HCT116 (cell line): ENCODE measurements around the gene RAD23A. TPM values are rescaled to one million over a fixed set of nuclear protein-coding genes. Genes with fewer than 3 reads are reported as not detected.

Source experiments
- ATAC-seq: fragments of 200-7000 bp; cut with Tn5 transposase; 2 replicates; pipeline ENCODE4 v1.9.1; 2020; ENCODE audit warnings: mild to moderate bottlenecking, moderate library complexity
- BruUV-seq: library from RNA; stranded (reverse); fragments of 400-500 nt; replicated peaks from 2 replicates; lab custom pipeline; 2021; lab: Mats Ljungman, UMichigan
- CTCF ChIA-PET: fragments of 300-600 bp; sonication (Branson Sonifier 250); formaldehyde crosslinking; loops from one replicate; lab custom pipeline; 2021; ENCODE audit warnings: antibody characterized with exemption; lab: Charles Lee
- POLR2A ChIA-PET: fragments of 300-600, 350-600 bp; sonication (Branson Sonifier 250); formaldehyde crosslinking; loops from one replicate; lab custom pipeline; 2021; ENCODE audit warnings: antibody characterized with exemption; lab: Charles Lee
- RAD21 ChIA-PET, 2 experiments: fragments of 300-600 bp; sonication (Branson Sonifier 250); formaldehyde crosslinking; loops; one replicate each; lab custom pipeline; 2023; ENCODE audit warnings: low total read pairs in 2 of 2; ENCODE audit not compliant: uncharacterized antibody in 2 of 2, unreplicated experiment in 2 of 2, low non-redundant PET in 1 of 2; lab: Charles Lee
- DNase-seq: peaks from one replicate; pipeline ENCODE4 v3.0.0-alpha.2; 2010; ENCODE audit warnings: low read depth, low spot score
- H2AFZ ChIP-seq: fragments of 200-600 bp; shearing (Covaris generic), sonication (generic); 2 replicates; pipeline ENCODE4 v1.6.1; 2017; ENCODE audit warnings: low read depth, mixed run types, mixed read lengths, antibody characterized with exemption, low read length; ENCODE audit not compliant: poor library complexity, severe bottlenecking
- H3K27ac ChIP-seq: 2 replicates; pipeline ENCODE4 v1.5.1; 2012; ENCODE audit warnings: low read depth, low read length
- H3K27me3 ChIP-seq: fragments of 200-600 bp; sonication (generic); 2 replicates; pipeline ENCODE4 v1.6.1; 2016; ENCODE audit warnings: mixed run types, low read length, mixed read lengths; ENCODE audit not compliant: insufficient read depth
- H3K36me3 ChIP-seq, 2 experiments: fragments of 200-500 bp in 1 of 2; fragments of 200-600 bp in 1 of 2; sonication (Bioruptor generic) in 1 of 2; sonication (generic) in 1 of 2; 2 replicates each; pipeline versions ENCODE4 v1.5.1 to v1.6.1; 2014 to 2016; ENCODE audit warnings: low read length in 2 of 2, inconsistent platforms in 1 of 2, mixed read lengths in 1 of 2, mixed run types in 1 of 2; ENCODE audit not compliant: insufficient read depth in 2 of 2, control insufficient read depth in 1 of 2
- H3K4me1 ChIP-seq, 2 experiments: fragments of 200-600 bp in 1 of 2; sonication (generic) in 1 of 2; 2 replicates each; pipeline versions ENCODE4 v1.5.1 to v1.6.1; 2012 to 2017; ENCODE audit warnings: low read length in 2 of 2, inconsistent platforms in 1 of 2, mild to moderate bottlenecking in 1 of 2, mixed read lengths in 1 of 2, mixed run types in 1 of 2, moderate library complexity in 1 of 2; ENCODE audit not compliant: insufficient read depth in 2 of 2, control insufficient read depth in 1 of 2
- H3K4me2 ChIP-seq: fragments of 200-600 bp; sonication (generic); 2 replicates; pipeline ENCODE4 v1.6.1; 2017; ENCODE audit warnings: mixed run types, low read length, mixed read lengths
- H3K4me3 ChIP-seq, 2 experiments: fragments of 200-600 bp in 1 of 2; sonication (generic) in 1 of 2; replicated peaks in 1 of 2; 2 replicates each; pipeline ENCODE4 v1.5.1; 2011 to 2016; ENCODE audit warnings: low read length in 2 of 2, control low read depth in 1 of 2, low read depth in 1 of 2, mild to moderate bottlenecking in 1 of 2, mixed read lengths in 1 of 2, mixed run types in 1 of 2
- H3K79me2 ChIP-seq: fragments of 200-600 bp; sonication (generic); 2 replicates; pipeline ENCODE4 v1.6.1; 2017; ENCODE audit warnings: mild to moderate bottlenecking, mixed run types, low read length, moderate library complexity, mixed read lengths; ENCODE audit not compliant: insufficient read depth
- H3K9ac ChIP-seq: fragments of 200-600 bp; sonication (generic); 2 replicates; pipeline ENCODE4 v1.6.1; 2016; ENCODE audit warnings: low read length, mixed read lengths
- H3K9me2 ChIP-seq: fragments of 200-600 bp; sonication (generic), shearing (Covaris generic); 2 replicates; pipeline ENCODE4 v1.6.1; 2017; ENCODE audit warnings: mixed run types, mild to moderate bottlenecking, moderate library complexity; ENCODE audit not compliant: insufficient read depth
- H3K9me3 ChIP-seq, 2 experiments: fragments of 200-500 bp in 1 of 2; fragments of 200-600 bp in 1 of 2; sonication (Bioruptor generic) in 1 of 2; sonication (generic) in 1 of 2; 2 replicates each; pipeline ENCODE4 v1.6.1; 2014 to 2017; ENCODE audit warnings: low read length in 2 of 2, mixed read lengths in 2 of 2, inconsistent platforms in 1 of 2, low read depth in 1 of 2, mild to moderate bottlenecking in 1 of 2, mixed run types in 1 of 2, moderate library complexity in 1 of 2; ENCODE audit not compliant: control insufficient read depth in 1 of 2, insufficient read depth in 1 of 2
- H4K20me1 ChIP-seq: fragments of 200-600 bp; sonication (generic), shearing (Covaris generic); 2 replicates; pipeline ENCODE4 v1.6.1; 2017; ENCODE audit warnings: mixed run types, mild to moderate bottlenecking, moderate library complexity; ENCODE audit not compliant: insufficient read depth
- CTCF ChIP-seq, 3 experiments: fragments of 200-600 bp in 1 of 3; sonication (generic) in 1 of 3; IDR thresholded peaks in 2 of 3; conservative IDR thresholded peaks in 1 of 3; 2 replicates each; pipeline ENCODE4 v1.5.1; 2012 to 2017; ENCODE audit warnings: low read depth in 2 of 3, low read length in 2 of 3, antibody characterized with exemption in 1 of 3, borderline replicate concordance in 1 of 3, control low read depth in 1 of 3, mild to moderate bottlenecking in 1 of 3, mixed read lengths in 1 of 3, mixed run types in 1 of 3, moderate library complexity in 1 of 3; ENCODE audit not compliant: insufficient read depth in 1 of 3
- ELF1 ChIP-seq: IDR thresholded peaks from 2 replicates; pipeline ENCODE4 v1.6.1; 2012; ENCODE audit warnings: low read depth, borderline replicate concordance
- EZH2phosphoT487 ChIP-seq: fragments of 200-600 bp; IDR thresholded peaks from 2 replicates; pipeline ENCODE4 v1.6.1; 2018; ENCODE audit warnings: antibody characterized with exemption, borderline replicate concordance
- MAX ChIP-seq: IDR thresholded peaks from 2 replicates; pipeline ENCODE4 v1.6.1; 2012
- POLR2AphosphoS5 ChIP-seq: IDR thresholded peaks from 2 replicates; pipeline ENCODE4 v1.6.1; 2011; ENCODE audit warnings: mild to moderate bottlenecking, low read depth, low read length, moderate library complexity
- REST ChIP-seq: IDR thresholded peaks from 2 replicates; pipeline ENCODE4 v1.6.1; 2012; ENCODE audit warnings: low read depth
- intact Hi-C: fragments of 100-400 bp; cut with micrococcal nuclease; formaldehyde crosslinking; loops from 2 replicates; pipeline ENCODE4 v1.10.0; 2022
- total RNA-seq: library from RNA; stranded (reverse); gene quantifications from one replicate; pipeline ENCODE4 v1.2.1, GENCODE V29; 2021; ENCODE audit not compliant: unreplicated experiment

Gene RAD23A
- total RNA-seq, 1 experiment from 2014 or later: 163 TPM

GRCh38 chr19:12953138-12953798 lies 7.6 kb downstream of the RAD23A start (continued):
- no peak for TF ChIP-seq REST
- no peak for TF ChIP-seq ELF1

- RAD21 ChIA-PET: no interaction called here
- Histone ChIP-seq H3K27me3 (no peaks in the 10 kb centered on the region), H3K9ac (no peak overlapping the region), H3K36me3 (peaks cover 23 to 39% of the 10 kb centered on the region in 2 experiments), H3K79me2 (peaks cover 63% of the 10 kb centered on the region), H3K4me3 (no peak overlapping the region), H3K9me3 (no peaks in the 10 kb centered on the region), H3K9me2 (no peaks in the 10 kb centered on the region), H3K4me2 (peak overlapping the region; percentile 86; the same call in 1 of the 2 replicates), H2AFZ (no peak overlapping the region), H3K4me1 (peaks cover 9 to 29% of the 10 kb centered on the region in 2 experiments), H3K27ac (peak overlapping the region; percentile 34), H4K20me1 (no peaks in the 10 kb centered on the region; the same call in 1 of the 2 replicates)
- BruUV-seq: no TSS peak
- no peak for ATAC-seq
- DNase-seq: no peak
- CTCF ChIA-PET: interaction anchor here (3.6 kb wide), 1 partner anchor 11 kb away, joined by 15 read pairs; no protein-coding TSS in a partner anchor
- POLR2A ChIA-PET: interaction anchor here (0.9 to 1.7 kb wide), 2 partner anchors 11 to 39 kb away, joined by 3 to 5 read pairs; no protein-coding TSS in a partner anchor
- 0 out of 2 replicates have a peak, but pooled peaks have one; percentile 40 for TF ChIP-seq POLR2AphosphoS5
- TF ChIP-seq EZH2phosphoT487: no peak
- TF ChIP-seq CTCF (IDR thresholded peaks at IDR 0.05 in 2 of 3, conservative IDR thresholded peaks at IDR 0.05 in 1 of 3; ENCODE audit: borderline replicate concordance in 1 of 3, insufficient read depth in 1 of 3, low read depth in 2 of 3, low read length in 2 of 3): no peak
- no peak for TF ChIP-seq REST
- no peak for TF ChIP-seq MAX
- intact Hi-C loops: no loop called here
Observed at GRCh38 chr19:12953799-12954611, 8.3 kb downstream of the RAD23A start.
